Calu3 (cell line): Measurements from ENCODE around the gene ABCA7. TPM values are rescaled to one million over a fixed set of nuclear protein-coding genes. Genes with fewer than 3 reads are reported as not detected.

Experiments
- BruUV-seq: library from RNA; stranded (reverse); fragments of 400-500 nt; replicated peaks from 2 replicates; lab custom pipeline; 2021; lab: Mats Ljungman, UMichigan
- CTCF ChIA-PET: fragments of 300-600 bp; sonication (Branson Sonifier 250); formaldehyde crosslinking; loops from one replicate; lab custom pipeline; 2022; ENCODE audit warnings: antibody characterized with exemption; lab: Charles Lee
- DNase-seq: peaks from one replicate; pipeline ENCODE4 v3.0.0; 2022
- H3K27ac Mint-ChIP-seq: one replicate; pipeline ENCODE4 v1.8.0; 2022; ENCODE audit warnings: mixed read lengths; ENCODE audit not compliant: unreplicated experiment
- H3K27me3 Mint-ChIP-seq: one replicate; pipeline ENCODE4 v1.8.0; 2022; ENCODE audit warnings: mixed read lengths; ENCODE audit not compliant: unreplicated experiment
- H3K36me3 Mint-ChIP-seq: one replicate; pipeline ENCODE4 v1.8.0; 2022; ENCODE audit warnings: mild to moderate bottlenecking, moderate library complexity, mixed read lengths; ENCODE audit not compliant: insufficient read depth, unreplicated experiment
- H3K4me1 Mint-ChIP-seq: one replicate; pipeline ENCODE4 v1.8.0; 2022; ENCODE audit warnings: mild to moderate bottlenecking, low read depth, mixed read lengths; ENCODE audit not compliant: unreplicated experiment
- H3K4me3 Mint-ChIP-seq: one replicate; pipeline ENCODE4 v1.8.0; 2022; ENCODE audit warnings: mild to moderate bottlenecking, low read depth, moderate library complexity, mixed read lengths; ENCODE audit not compliant: unreplicated experiment
- H3K9me3 Mint-ChIP-seq: one replicate; pipeline ENCODE4 v1.8.0; 2022; ENCODE audit warnings: low read depth, mixed read lengths; ENCODE audit not compliant: unreplicated experiment
- CTCF ChIP-seq: fragments of 200-600 bp; IDR thresholded peaks from one replicate; pipeline ENCODE4 v1.8.0; 2022; ENCODE audit warnings: antibody characterized with exemption; ENCODE audit not compliant: unreplicated experiment
- intact Hi-C: fragments of 100-400 bp; cut with micrococcal nuclease; formaldehyde crosslinking; loops from one replicate; pipeline ENCODE4 v1.10.0; 2022; ENCODE audit not compliant: unreplicated experiment
- total RNA-seq: library from RNA; stranded (reverse); gene quantifications from 2 replicates; pipeline ENCODE4 v1.2.3, GENCODE V29; 2022

The ABCA7 gene
- total RNA-seq, 1 experiment from 2014 or later: 22.7 TPM

GRCh38 chr19:991932-992669 is 47.8 kb upstream of the ABCA7 start:
- DNase-seq: no peak
- H3K4me3 Mint-ChIP-seq: no peak overlapping the region
- no peaks in the 10 kb centered on the region for H3K9me3 Mint-ChIP-seq
- H3K4me1 Mint-ChIP-seq: no peaks in the 10 kb centered on the region
- H3K36me3 Mint-ChIP-seq: peaks cover 12% of the 10 kb centered on the region
- intact Hi-C loops: no loop called here
- H3K27me3 Mint-ChIP-seq: no peaks in the 10 kb centered on the region
- BruUV-seq: no TSS peak
- CTCF ChIA-PET: no interaction called here
- H3K27ac Mint-ChIP-seq: no peak overlapping the region
- no peak for TF ChIP-seq CTCF

DNA sequence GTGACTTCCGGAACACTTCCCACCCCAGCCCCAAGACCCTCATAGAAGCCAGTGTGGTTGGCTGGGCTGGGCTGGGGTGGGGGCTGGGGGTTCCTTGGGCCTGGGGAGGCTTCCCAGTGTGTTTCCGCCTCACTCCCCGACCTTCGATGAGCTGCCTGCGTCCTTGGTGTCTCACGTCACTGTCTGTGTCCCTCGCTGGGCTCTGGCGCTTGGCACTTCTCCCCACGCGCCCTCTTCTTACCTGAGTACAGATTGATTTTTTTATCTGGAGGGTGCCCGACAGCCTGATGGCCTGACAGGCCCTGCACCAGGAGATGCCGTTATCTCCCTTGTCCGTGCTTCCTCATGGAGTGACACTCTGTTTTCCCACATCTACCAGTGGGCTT is 47.2 kb upstream of the ABCA7 start:
- Mint-ChIP-seq H3K27ac (no peak overlapping the region), H3K9me3 (no peaks in the 10 kb centered on the region), H3K36me3 (peaks cover 14% of the 10 kb centered on the region), H3K27me3 (peaks cover 3% of the 10 kb centered on the region), H3K4me3 (no peak overlapping the region), H3K4me1 (no peaks in the 10 kb centered on the region)
- CTCF ChIA-PET: no interaction called here
- no peak for TF ChIP-seq CTCF
- no TSS peak for BruUV-seq
- intact Hi-C loops: no loop called here
- no peak for DNase-seq

DNA sequence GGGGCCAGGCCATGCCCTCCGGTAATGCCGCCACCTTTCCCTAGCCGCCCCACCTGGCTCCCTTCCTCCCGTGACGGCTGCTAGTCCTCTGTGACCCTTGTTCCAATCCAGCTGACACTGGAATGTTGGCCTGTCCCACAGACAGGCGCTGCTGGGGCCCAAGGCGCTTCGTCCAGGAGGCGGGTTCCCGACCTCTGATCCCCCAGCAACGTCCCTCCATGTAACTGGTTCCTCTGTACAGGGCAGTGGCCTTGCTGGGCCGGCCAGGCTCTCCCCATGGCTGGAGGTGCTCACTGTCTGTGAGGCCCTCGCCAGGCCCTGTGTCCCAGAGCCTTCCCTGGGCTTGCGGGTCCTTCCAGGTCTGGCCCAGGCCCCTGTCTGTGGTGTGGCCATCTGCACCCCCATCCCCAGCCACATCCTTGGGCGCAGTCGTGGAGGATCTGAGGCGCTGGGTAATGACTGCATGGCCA is 46.5 kb upstream of the ABCA7 start:
- no peak overlapping the region for H3K27ac Mint-ChIP-seq
- CTCF ChIA-PET: no interaction called here
- no peaks in the 10 kb centered on the region for H3K9me3 Mint-ChIP-seq
- peaks cover 19% of the 10 kb centered on the region for H3K36me3 Mint-ChIP-seq
- H3K4me1 Mint-ChIP-seq: no peaks in the 10 kb centered on the region
- no peak for DNase-seq
- H3K4me3 Mint-ChIP-seq: no peak overlapping the region
- intact Hi-C loops: no loop called here
- H3K27me3 Mint-ChIP-seq: peaks cover 11% of the 10 kb centered on the region
- TF ChIP-seq CTCF: no peak
- BruUV-seq: no TSS peak

DNA sequence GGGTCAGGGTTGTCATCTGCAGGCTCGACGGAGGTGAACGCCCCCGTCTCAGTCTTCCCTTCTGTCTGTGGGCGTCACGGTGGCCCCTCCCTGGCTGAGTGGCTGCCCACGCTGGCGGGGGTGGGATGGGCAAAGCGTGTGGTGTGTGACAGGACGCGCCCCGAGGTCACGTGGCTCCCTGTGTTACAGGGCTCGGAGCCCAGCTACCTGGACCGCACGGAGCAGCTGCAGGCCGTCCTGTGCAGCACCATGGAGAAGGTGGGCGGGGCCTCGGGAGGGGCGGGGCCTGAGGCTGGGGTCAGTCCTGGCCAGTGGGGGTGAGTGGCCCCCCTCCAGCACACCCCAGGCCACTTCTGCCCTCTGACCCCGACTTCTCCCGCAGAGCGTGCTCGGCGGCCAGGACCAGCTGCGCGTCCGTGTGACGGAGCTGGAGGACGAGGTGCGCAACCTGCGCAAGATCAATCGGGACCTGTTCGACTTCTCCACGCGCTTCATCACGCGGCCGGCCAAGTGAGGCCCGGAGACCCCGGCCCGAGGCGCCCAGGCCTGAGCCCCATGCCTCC is 46.0 kb upstream of the ABCA7 start:
- H3K36me3 Mint-ChIP-seq: peaks cover 20% of the 10 kb centered on the region
- no peak for TF ChIP-seq CTCF
- H3K4me1 Mint-ChIP-seq: no peaks in the 10 kb centered on the region

More for the DNA sequence above, 46.0 kb upstream of the ABCA7 start:
- no TSS peak for BruUV-seq
- peaks cover 16% of the 10 kb centered on the region for H3K27me3 Mint-ChIP-seq
- H3K9me3 Mint-ChIP-seq: no peaks in the 10 kb centered on the region
- no peak for DNase-seq
- H3K27ac Mint-ChIP-seq: no peak overlapping the region
- CTCF ChIA-PET: no interaction called here
- no peak overlapping the region for H3K4me3 Mint-ChIP-seq
- intact Hi-C loops: no loop called here
